Measurements from ENCODE around the gene P2RX1. TPM values are rescaled to one million over a fixed set of nuclear protein-coding genes. Genes with fewer than 3 reads are reported as not detected.
"Not testable (repeated sequence)": the region's sequence is repeated elsewhere in the genome, so short reads cannot be mapped to it uniquely, and the experiment has no call there.

Gene P2RX1
- total RNA-seq, 2 donors from 2014 or later: 39.2 to 45.4 TPM

GRCh38 chr17:3857261-3858105 is 58.8 kb downstream of the P2RX1 start:
- ATAC-seq (peak; percentile 55), DNase-seq (peak in 3 of 4 donors; percentile 55 to 65 (median 56))
- WGBS, 2 donors: 56 to 61% methylated on average over 11 to 16 of the region's 16 CpGs
- intact Hi-C loops (cut with DNase I): no loop called here
- Histone ChIP-seq H3K27me3 (no peaks in the 10 kb centered on the region), H3K4me3 (no peak overlapping the region), H3K4me1 (peaks cover 10% of the 10 kb centered on the region), H3K27ac (no peak overlapping the region), H3K9me3 (no peaks in the 10 kb centered on the region), H3K36me3 (replicated peaks in 1 of 2; ENCODE audit: insufficient read depth in 1 of 2, low read depth in 2 of 2) (peaks cover 0 to 2% of the 10 kb centered on the region in 2 donors)
- TF ChIP-seq, protein P1, sequence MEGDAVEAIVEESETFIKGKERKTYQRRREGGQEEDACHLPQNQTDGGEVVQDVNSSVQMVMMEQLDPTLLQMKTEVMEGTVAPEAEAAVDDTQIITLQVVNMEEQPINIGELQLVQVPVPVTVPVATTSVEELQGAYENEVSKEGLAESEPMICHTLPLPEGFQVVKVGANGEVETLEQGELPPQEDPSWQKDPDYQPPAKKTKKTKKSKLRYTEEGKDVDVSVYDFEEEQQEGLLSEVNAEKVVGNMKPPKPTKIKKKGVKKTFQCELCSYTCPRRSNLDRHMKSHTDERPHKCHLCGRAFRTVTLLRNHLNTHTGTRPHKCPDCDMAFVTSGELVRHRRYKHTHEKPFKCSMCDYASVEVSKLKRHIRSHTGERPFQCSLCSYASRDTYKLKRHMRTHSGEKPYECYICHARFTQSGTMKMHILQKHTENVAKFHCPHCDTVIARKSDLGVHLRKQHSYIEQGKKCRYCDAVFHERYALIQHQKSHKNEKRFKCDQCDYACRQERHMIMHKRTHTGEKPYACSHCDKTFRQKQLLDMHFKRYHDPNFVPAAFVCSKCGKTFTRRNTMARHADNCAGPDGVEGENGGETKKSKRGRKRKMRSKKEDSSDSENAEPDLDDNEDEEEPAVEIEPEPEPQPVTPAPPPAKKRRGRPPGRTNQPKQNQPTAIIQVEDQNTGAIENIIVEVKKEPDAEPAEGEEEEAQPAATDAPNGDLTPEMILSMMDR (IDR thresholded peaks at IDR 0.05): no peak
- TF ChIP-seq POLR2A (IDR thresholded peaks at IDR 0.05): no peak

GRCh38 chr17:3854204-3854603 is 62.1 kb downstream of the P2RX1 start:
- H3K4me3 ChIP-seq; DNase-seq; H3K27me3 ChIP-seq; intact Hi-C loops (cut with DNase I); H3K9me3 ChIP-seq; H3K27ac ChIP-seq; H3K36me3 ChIP-seq (replicated peaks in 1 of 2; ENCODE audit: insufficient read depth in 1 of 2, low read depth in 2 of 2); ATAC-seq: not testable (repeated sequence)
- no CpG with 5 or more reads among the region's 36 CpGs for WGBS, 2 donors
- H3K4me1 ChIP-seq: peaks cover 10% of the 10 kb centered on the region

DNA sequence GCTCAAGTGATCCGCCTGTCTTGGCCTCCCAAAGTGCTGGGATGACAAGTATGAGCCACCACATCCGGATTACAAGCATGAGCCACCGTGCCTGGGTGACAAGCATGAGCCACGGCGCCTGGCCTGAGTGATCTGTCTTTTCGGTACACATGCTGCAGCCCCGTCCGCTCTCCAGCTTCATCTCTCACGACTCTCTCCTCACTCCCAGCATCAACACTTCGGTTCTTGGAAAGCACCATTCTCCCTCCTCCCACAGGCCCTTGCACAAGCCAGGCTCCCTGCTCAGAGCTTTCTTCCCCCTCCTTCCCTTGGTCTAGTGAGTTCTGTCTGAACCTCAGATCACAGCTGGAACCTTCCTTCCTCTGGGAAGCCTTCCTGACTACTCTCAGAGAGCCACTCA is 63.7 kb downstream of the P2RX1 start:
- no peak overlapping the region for H3K27ac ChIP-seq
- intact Hi-C loops (cut with DNase I): no loop called here
- no peak overlapping the region for H3K4me3 ChIP-seq
- ATAC-seq: no peak
- no peaks in the 10 kb centered on the region for H3K36me3 ChIP-seq (replicated peaks in 1 of 2; ENCODE audit: insufficient read depth in 1 of 2, low read depth in 2 of 2)
- no peak for DNase-seq
- peaks cover 2% of the 10 kb centered on the region for H3K4me1 ChIP-seq
- TF ChIP-seq, protein P1 (IDR thresholded peaks at IDR 0.05): no peak
- no peak for TF ChIP-seq POLR2A (IDR thresholded peaks at IDR 0.05)
- H3K9me3 ChIP-seq: no peaks in the 10 kb centered on the region
- WGBS, 2 donors: 84 to 87% methylated on average over 10 of the region's 10 CpGs
- H3K27me3 ChIP-seq: no peaks in the 10 kb centered on the region

- Histone ChIP-seq H3K36me3 (replicated peaks in 1 of 2; ENCODE audit: insufficient read depth in 1 of 2, low read depth in 2 of 2) (no peaks in the 10 kb centered on the region), H3K4me3 (no peak overlapping the region), H3K9me3 (no peaks in the 10 kb centered on the region), H3K4me1 (peaks cover 1% of the 10 kb centered on the region), H3K27me3 (no peaks in the 10 kb centered on the region), H3K27ac (no peak overlapping the region)
- 79 to 85% methylated on average over 24 of the region's 24 CpGs for WGBS, 2 donors
- TF ChIP-seq, protein P1 (IDR thresholded peaks at IDR 0.05): no peak
- TF ChIP-seq POLR2A (IDR thresholded peaks at IDR 0.05): no peak
- intact Hi-C loops (cut with DNase I): no loop called here
- ATAC-seq (no peak), DNase-seq (no peak)
These were observed 64.7 kb downstream of the P2RX1 start for GRCh38 chr17:3851461-3852100.

GRCh38 chr17:3848229-3848835 is 67.9 kb downstream of the P2RX1 start:
- no peak for TF ChIP-seq POLR2A (IDR thresholded peaks at IDR 0.05)
- Histone ChIP-seq H3K36me3 (replicated peaks in 1 of 2; ENCODE audit: insufficient read depth in 1 of 2, low read depth in 2 of 2) (no peaks in the 10 kb centered on the region), H3K9me3 (no peaks in the 10 kb centered on the region), H3K27me3 (no peaks in the 10 kb centered on the region), H3K4me1 (peaks cover 24% of the 10 kb centered on the region), H3K27ac (no peak overlapping the region), H3K4me3 (no peak overlapping the region)
- WGBS, 2 donors: 77 to 82% methylated on average over 9 of the region's 9 CpGs
- DNase-seq (no peak), ATAC-seq (no peak)
- intact Hi-C loops (cut with DNase I): no loop called here

Data from body of pancreas (tissue), 4 donors.